Right lobe of liver (tissue), 4 donors: ENCODE measurements around the gene IRF2BP2.
A peak's percentile ranks its signal among the peaks of the same experiment; 100 is the strongest.

ENCODE experiments used
- CTCF ChIP-seq, 4 donors: fragments of 200-600 bp in 3 of 4; fragments of 450-650 bp in 1 of 4; IDR thresholded peaks; one replicate each; pipeline versions ENCODE4 v1.5.1 to v1.8.0; 2016 to 2022; ENCODE audit warnings: antibody characterized with exemption in 4 of 4, mild to moderate bottlenecking in 2 of 4
- POLR2A ChIP-seq: fragments of 450-650 bp; IDR thresholded peaks from one replicate; pipeline ENCODE4 v1.6.1; 2017; ENCODE audit warnings: antibody characterized with exemption, mild to moderate bottlenecking
- donor health status: DM: no; HTN: no; CAD: no.
- donor health status: DM: no; HTN: no; CAD: no.
- donor health status: DM: no; HTN: yes; CAD: no.

GRCh38 chr1:234599617-234600417 lies 10.2 kb downstream of the IRF2BP2 start:
- TF ChIP-seq CTCF (IDR thresholded peaks at IDR 0.05) (peak in 1 of 4 donors; percentile 15), POLR2A (peak; percentile 95)
